B cell (primary cell): ENCODE results near the gene ADAMTS17. TPM values are rescaled to one million over a fixed set of nuclear protein-coding genes. Genes with fewer than 3 reads are reported as not detected.

Experiments used
- ATAC-seq: fragments of 200-7000 bp; cut with Tn5 transposase; one replicate; pipeline ENCODE4 v1.10.0; 2021; ENCODE audit warnings: low read depth, mild to moderate bottlenecking, moderate number of reproducible peaks, moderate library complexity
- CTCF ChIA-PET: fragments of 350-600 bp; sonication (Branson Sonifier 250); formaldehyde crosslinking; loops from one replicate; lab custom pipeline; 2021; ENCODE audit warnings: antibody characterized with exemption, inconsistent platforms; lab: Charles Lee
- POLR2A ChIA-PET: fragments of 350-600 bp; sonication (Branson Sonifier 250); formaldehyde crosslinking; loops from one replicate; lab custom pipeline; 2021; ENCODE audit warnings: antibody characterized with exemption; lab: Charles Lee
- DNase-seq: peaks from one replicate; pipeline ENCODE4 v3.0.0; 2013
- H2AFZ ChIP-seq: 2 replicates; pipeline ENCODE4 v1.6.1; 2012; ENCODE audit warnings: mild to moderate bottlenecking, low read depth, low read length; ENCODE audit not compliant: insufficient read depth, poor library complexity, severe bottlenecking
- H3K27ac ChIP-seq, 2 donors: 1 replicate in 1 of 2; 2 replicates in 1 of 2; pipeline ENCODE4 v1.5.1; 2012 to 2013; ENCODE audit warnings: low read length in 2 of 2, mild to moderate bottlenecking in 2 of 2, moderate library complexity in 1 of 2
- H3K27me3 ChIP-seq, 4 experiments: fragments of 200-600 bp in 1 of 4; sonication (generic) in 1 of 4; replicated peaks in 1 of 4; 1 replicate in 2 of 4; 2 replicates in 2 of 4; pipeline versions ENCODE4 v1.6.1 to v1.7.0; 2013 to 2016; ENCODE audit warnings: low read length in 3 of 4, mild to moderate bottlenecking in 2 of 4, mixed read lengths in 1 of 4, moderate library complexity in 1 of 4; ENCODE audit not compliant: insufficient read depth in 4 of 4, control insufficient read depth in 3 of 4; ENCODE audit errors: control extremely low read depth in 1 of 4
- H3K36me3 ChIP-seq, 2 experiments: replicated peaks in 1 of 2; 1 replicate in 1 of 2; 2 replicates in 1 of 2; pipeline versions ENCODE4 v1.6.1 to v1.7.1; 2013; ENCODE audit warnings: low read length in 1 of 2; ENCODE audit not compliant: insufficient read depth in 2 of 2, control insufficient read depth in 1 of 2; ENCODE audit errors: control extremely low read depth in 1 of 2, extremely low read depth in 1 of 2
- H3K4me1 ChIP-seq, 2 donors: fragments of 200-600 bp in 1 of 2; sonication (generic) in 1 of 2; 1 replicate in 1 of 2; 2 replicates in 1 of 2; pipeline versions ENCODE4 v1.5.1 to v1.6.1; 2013 to 2017; ENCODE audit warnings: low read length in 2 of 2; ENCODE audit not compliant: control insufficient read depth in 2 of 2, insufficient read depth in 2 of 2
- H3K4me2 ChIP-seq: replicated peaks from 2 replicates; pipeline ENCODE3; 2012; ENCODE audit warnings: mild to moderate bottlenecking, low read depth, low read length; ENCODE audit not compliant: poor library complexity, severe bottlenecking
- H3K4me3 ChIP-seq, 5 experiments: fragments of 200-600 bp in 1 of 5; sonication (generic) in 1 of 5; 1 replicate in 3 of 5; 2 replicates in 2 of 5; pipeline versions ENCODE4 v1.5.1 to v1.7.0; 2011 to 2016; ENCODE audit warnings: low read length in 4 of 5, mild to moderate bottlenecking in 4 of 5, low read depth in 2 of 5, control low read depth in 1 of 5, moderate library complexity in 1 of 5; ENCODE audit not compliant: insufficient read depth in 1 of 5; ENCODE audit errors: control extremely low read depth in 1 of 5, extremely low read depth in 1 of 5
- H3K79me2 ChIP-seq: fragments of 200-600 bp; sonication (generic); one replicate; pipeline ENCODE4 v1.6.0; 2016; ENCODE audit warnings: low read length; ENCODE audit not compliant: control insufficient read depth, insufficient read depth
- H3K9ac ChIP-seq: fragments of 200-600 bp; sonication (generic); 2 replicates; pipeline ENCODE4 v1.6.1; 2017; ENCODE audit warnings: mild to moderate bottlenecking, low read length, moderate library complexity
- H3K9me3 ChIP-seq, 3 donors: one replicate each; pipeline versions ENCODE4 v1.6.1 to v1.7.1; 2013; ENCODE audit warnings: low read length in 2 of 3; ENCODE audit not compliant: control insufficient read depth in 2 of 3, insufficient read depth in 1 of 3; ENCODE audit errors: control extremely low read depth in 1 of 3
- H4K20me1 ChIP-seq: 2 replicates; pipeline ENCODE4 v1.6.0; 2012; ENCODE audit warnings: mild to moderate bottlenecking, low read length; ENCODE audit not compliant: insufficient read depth, control insufficient read depth, poor library complexity, severe bottlenecking
- H3K27ac Mint-ChIP-seq: one replicate; pipeline ENCODE4 v1.8.0; 2021; ENCODE audit warnings: mixed read lengths
- H3K27me3 Mint-ChIP-seq: one replicate; pipeline ENCODE4 v1.8.0; 2021; ENCODE audit warnings: mixed read lengths
- H3K4me1 Mint-ChIP-seq: one replicate; pipeline ENCODE4 v1.8.0; 2021; ENCODE audit warnings: mixed read lengths
- H3K4me3 Mint-ChIP-seq: one replicate; pipeline ENCODE4 v1.8.0; 2021; ENCODE audit warnings: mixed read lengths
- H3K9me3 Mint-ChIP-seq: one replicate; pipeline ENCODE4 v1.8.0; 2022; ENCODE audit warnings: mixed read lengths; ENCODE audit not compliant: insufficient read depth
- EZH2 ChIP-seq: IDR thresholded peaks from 2 replicates; pipeline ENCODE4 v1.6.1; 2012; ENCODE audit warnings: borderline replicate concordance, low read depth, mild to moderate bottlenecking, moderate library complexity, low read length; ENCODE audit not compliant: insufficient read depth, poor library complexity, severe bottlenecking
- WGBS: methylation state at CpG from one replicate; pipeline ENCODE4 v1.1.5; 2013; ENCODE audit warnings: missing lambda C conversion rate; ENCODE audit not compliant: insufficient coverage; 5-methylcytosine and 5-hydroxymethylcytosine counted together
- intact Hi-C: fragments of 100-400 bp; cut with micrococcal nuclease; formaldehyde crosslinking; loops from one replicate; pipeline ENCODE4 v1.10.0; 2022
- polyA plus RNA-seq: library from polyadenylated mRNA; depleted of rRNA; stranded (reverse); fragments of >200 nt; gene quantifications from 2 replicates; pipeline ENCODE4 v1.2.3, GENCODE V29; 2012
- total RNA-seq, 2 donors: library from RNA; stranded (reverse); fragments of 120-200 nt in 1 of 2; gene quantifications; 1 replicate in 1 of 2; 2 replicates in 1 of 2; pipeline versions ENCODE4 v1.2.3 to v1.2.4, GENCODE V29; 2013 to 2022
- TF ChIP-seq, protein P1 (sequence below): fragments of 200-600 bp; IDR thresholded peaks from one replicate; pipeline ENCODE4 v1.8.0; 2022; ENCODE audit warnings: antibody characterized with exemption, mild to moderate bottlenecking

The ADAMTS17 gene
- total and polyA plus RNA-seq, 2 donors (not counting 1 experiment from before 2014, with no cell fraction given): 0.10 TPM; not detected in 1

DNA sequence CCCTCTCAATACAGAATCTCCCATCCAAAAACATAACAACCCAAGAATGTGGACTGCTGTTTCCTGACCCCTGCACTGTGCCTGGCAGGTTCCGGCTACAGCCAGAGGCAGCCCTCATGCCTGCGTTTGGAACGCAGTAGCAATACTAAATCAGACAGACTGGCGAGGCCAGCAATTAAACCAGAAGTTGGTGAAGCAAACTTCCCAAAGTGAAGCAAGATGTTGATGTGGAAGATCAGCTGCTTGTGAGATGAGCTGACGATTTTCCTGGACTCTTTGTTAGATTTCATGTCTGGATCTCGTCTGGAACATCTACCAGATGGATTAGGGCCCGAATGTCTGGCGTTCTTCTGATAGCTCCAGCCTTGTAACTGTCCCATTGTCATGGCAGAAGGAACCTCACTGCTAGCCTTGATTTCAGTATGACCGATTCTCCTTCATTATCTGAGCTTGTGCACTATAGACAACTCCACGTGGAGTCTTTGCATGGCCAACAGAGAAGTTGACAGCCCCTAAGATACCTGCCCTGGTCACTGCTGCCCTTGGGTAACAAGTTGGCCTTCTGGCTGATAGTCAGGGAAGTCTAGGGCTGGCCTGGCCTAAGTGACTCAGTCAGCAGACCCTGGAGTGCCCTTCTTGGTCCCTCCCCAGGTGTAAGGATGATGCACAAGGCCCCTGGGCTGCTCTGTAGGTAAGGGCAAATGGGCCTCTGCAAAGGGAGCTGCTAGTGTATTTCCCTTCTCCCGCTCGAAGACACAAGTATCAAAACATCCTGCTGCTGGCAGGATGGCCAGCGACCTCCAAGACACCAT is 126.5 kb downstream of the ADAMTS17 start:
- Histone ChIP-seq H3K36me3 (no peaks in the 10 kb centered on the region), H3K9me3 (no peaks in the 10 kb centered on the region), H3K4me1 (no peaks in the 10 kb centered on the region), H3K9ac (no peak overlapping the region), H3K4me2 (no peak overlapping the region), H3K79me2 (no peaks in the 10 kb centered on the region), H3K27me3 (no peaks in the 10 kb centered on the region), H4K20me1 (no peaks in the 10 kb centered on the region), H3K27ac (no peak overlapping the region), H2AFZ (no peak overlapping the region), H3K4me3 (no peak overlapping the region)
- ATAC-seq: no peak
- Mint-ChIP-seq H3K27me3 (peaks cover 11% of the 10 kb centered on the region), H3K4me1 (no peaks in the 10 kb centered on the region), H3K9me3 (no peaks in the 10 kb centered on the region), H3K27ac (no peak overlapping the region), H3K4me3 (no peak overlapping the region)
- intact Hi-C loops: no loop called here
- DNase-seq: no peak
- WGBS: 80% methylated on average over 13 of the region's 13 CpGs
- POLR2A ChIA-PET: no interaction called here
- no peak for TF ChIP-seq EZH2
- TF ChIP-seq, protein P1, sequence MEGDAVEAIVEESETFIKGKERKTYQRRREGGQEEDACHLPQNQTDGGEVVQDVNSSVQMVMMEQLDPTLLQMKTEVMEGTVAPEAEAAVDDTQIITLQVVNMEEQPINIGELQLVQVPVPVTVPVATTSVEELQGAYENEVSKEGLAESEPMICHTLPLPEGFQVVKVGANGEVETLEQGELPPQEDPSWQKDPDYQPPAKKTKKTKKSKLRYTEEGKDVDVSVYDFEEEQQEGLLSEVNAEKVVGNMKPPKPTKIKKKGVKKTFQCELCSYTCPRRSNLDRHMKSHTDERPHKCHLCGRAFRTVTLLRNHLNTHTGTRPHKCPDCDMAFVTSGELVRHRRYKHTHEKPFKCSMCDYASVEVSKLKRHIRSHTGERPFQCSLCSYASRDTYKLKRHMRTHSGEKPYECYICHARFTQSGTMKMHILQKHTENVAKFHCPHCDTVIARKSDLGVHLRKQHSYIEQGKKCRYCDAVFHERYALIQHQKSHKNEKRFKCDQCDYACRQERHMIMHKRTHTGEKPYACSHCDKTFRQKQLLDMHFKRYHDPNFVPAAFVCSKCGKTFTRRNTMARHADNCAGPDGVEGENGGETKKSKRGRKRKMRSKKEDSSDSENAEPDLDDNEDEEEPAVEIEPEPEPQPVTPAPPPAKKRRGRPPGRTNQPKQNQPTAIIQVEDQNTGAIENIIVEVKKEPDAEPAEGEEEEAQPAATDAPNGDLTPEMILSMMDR: no peak
- CTCF ChIA-PET: no interaction called here
